GM18511 (cell line): Measurements from ENCODE around the gene CENPVL1.
"Not testable (repeated sequence)": the region's sequence is repeated elsewhere in the genome, so short reads cannot be mapped to it uniquely, and the experiment has no call there.

Experiments
- ATAC-seq: cut with Tn5 transposase; IDR thresholded peaks from one replicate; pipeline ENCODE4 v1.9.1; 2021; ENCODE audit warnings: mild to moderate bottlenecking, moderate library complexity; ENCODE audit not compliant: unreplicated experiment

CENPVL1 gene

GRCh38 chrX:51710277-51711164 is at the start of gene CENPVL1:
Gene CENPVL1 (plus strand): TSS chrX:51710512. CDS start chrX:51710512, 0 bp downstream.
- not testable (repeated sequence) for ATAC-seq

- ATAC-seq = no peak
Observed at GRCh38 chrX:51665981-51666380, 44.3 kb upstream of the CENPVL1 start.

GRCh38 chrX:51679689-51680433 is 30.5 kb upstream of the CENPVL1 start:
- not testable (repeated sequence) for ATAC-seq

- not testable (repeated sequence) for ATAC-seq
Observed at GRCh38 chrX:51681808-51682719, 28.2 kb upstream of the CENPVL1 start.

- not testable (repeated sequence) for ATAC-seq
Observed at GRCh38 chrX:51682720-51683062, 27.6 kb upstream of the CENPVL1 start, which contains the start of gene CENPVL2. Gene CENPVL2 (minus strand): TSS chrX:51682831. CDS start chrX:51682831, 0 bp downstream.

GRCh38 chrX:51694254-51694653 is 16.1 kb upstream of the CENPVL1 start:
- no peak for ATAC-seq

GRCh38 chrX:51697397-51697796 is 12.9 kb upstream of the CENPVL1 start:
- ATAC-seq = no peak

- not testable (repeated sequence) for ATAC-seq
Observed at GRCh38 chrX:51712943-51713647, 2.8 kb downstream of the CENPVL1 start.

GRCh38 chrX:51728202-51728601 is 17.9 kb downstream of the CENPVL1 start:
- ATAC-seq = no peak

GRCh38 chrX:51737091-51737490 is 26.8 kb downstream of the CENPVL1 start:
- no peak for ATAC-seq

- ATAC-seq = no peak
Observed at GRCh38 chrX:51742586-51742985, 32.3 kb downstream of the CENPVL1 start.

GRCh38 chrX:51743179-51743957 is 33.1 kb downstream of the CENPVL1 start, which contains the start of gene GSPT2:
Gene GSPT2 (plus strand): TSS chrX:51743442. CDS start chrX:51743627, 185 bp downstream.
- ATAC-seq = peak; percentile 96

GRCh38 chrX:51747671-51748070 is 37.4 kb downstream of the CENPVL1 start:
- ATAC-seq = no peak

- ATAC-seq = no peak
Observed at GRCh38 chrX:51759055-51759839, 48.9 kb downstream of the CENPVL1 start.

GRCh38 chrX:51760657-51761056 is 50.3 kb downstream of the CENPVL1 start:
- ATAC-seq = no peak
